DND-41 (cell line): Measurements from ENCODE around the gene CFAP92.
A peak's percentile ranks its signal among the peaks of the same experiment; 100 is the strongest.

Experiments used
- ATAC-seq: fragments of 200-7000 bp; cut with Tn5 transposase; 3 replicates; pipeline ENCODE4 v1.9.1; 2021; ENCODE audit warnings: low read depth; ENCODE audit not compliant: insufficient read depth
- DNase-seq: peaks from one replicate; pipeline ENCODE4 v3.0.0-alpha.2; 2020
- H2AFZ ChIP-seq: 2 replicates; pipeline ENCODE4 v1.6.0; 2012; ENCODE audit warnings: low read depth, low read length
- H3K27ac ChIP-seq: 2 replicates; pipeline ENCODE4 v1.5.1; 2012; ENCODE audit warnings: low read length, inconsistent platforms
- H3K27me3 ChIP-seq: fragments of 200-600 bp; sonication (generic); 2 replicates; pipeline ENCODE4 v1.6.0; 2012; ENCODE audit warnings: low read length, mild to moderate bottlenecking, inconsistent platforms; ENCODE audit not compliant: insufficient read depth, poor library complexity
- H3K36me3 ChIP-seq: 2 replicates; pipeline ENCODE4 v1.5.1; 2012; ENCODE audit warnings: low read length, inconsistent platforms; ENCODE audit not compliant: insufficient read depth
- H3K4me1 ChIP-seq: 2 replicates; pipeline ENCODE4 v1.5.1; 2012; ENCODE audit warnings: mild to moderate bottlenecking, low read length; ENCODE audit not compliant: insufficient read depth
- H3K4me2 ChIP-seq: 2 replicates; pipeline ENCODE4 v1.6.0; 2012; ENCODE audit warnings: mild to moderate bottlenecking, moderate library complexity, low read length, inconsistent platforms; ENCODE audit not compliant: insufficient read depth
- H3K4me3 ChIP-seq, 2 experiments: fragments of 200-600 bp in 1 of 2; shearing (Covaris generic) in 1 of 2; 2 replicates each; pipeline ENCODE4 v1.5.1; 2012 to 2016; ENCODE audit warnings: inconsistent platforms in 2 of 2, low read length in 2 of 2, mild to moderate bottlenecking in 2 of 2, low read depth in 1 of 2, moderate library complexity in 1 of 2
- H3K79me2 ChIP-seq: 2 replicates; pipeline ENCODE4 v1.6.0; 2012; ENCODE audit warnings: low read length, inconsistent platforms; ENCODE audit not compliant: insufficient read depth
- H3K9ac ChIP-seq: 2 replicates; pipeline ENCODE4 v1.6.0; 2012; ENCODE audit warnings: low read depth, mild to moderate bottlenecking, inconsistent platforms, low read length, moderate library complexity
- H3K9me3 ChIP-seq: 2 replicates; pipeline ENCODE4 v1.5.1; 2012; ENCODE audit warnings: low read length, moderate library complexity, mild to moderate bottlenecking, inconsistent platforms; ENCODE audit not compliant: insufficient read depth, severe bottlenecking
- H4K20me1 ChIP-seq: 2 replicates; pipeline ENCODE4 v1.6.0; 2012; ENCODE audit warnings: low read length; ENCODE audit not compliant: insufficient read depth
- CTCF ChIP-seq: IDR thresholded peaks from 2 replicates; pipeline ENCODE4 v1.5.1; 2012; ENCODE audit warnings: borderline replicate concordance, low read length, moderate library complexity, mild to moderate bottlenecking; ENCODE audit not compliant: poor library complexity, severe bottlenecking; ENCODE audit errors: extremely low read depth
- EZH2 ChIP-seq: IDR thresholded peaks from 3 replicates; pipeline ENCODE4 v1.6.1; 2012; ENCODE audit warnings: borderline replicate concordance, low read depth, mild to moderate bottlenecking, moderate library complexity, low read length, inconsistent platforms; ENCODE audit not compliant: severe bottlenecking

The CFAP92 gene

DNA sequence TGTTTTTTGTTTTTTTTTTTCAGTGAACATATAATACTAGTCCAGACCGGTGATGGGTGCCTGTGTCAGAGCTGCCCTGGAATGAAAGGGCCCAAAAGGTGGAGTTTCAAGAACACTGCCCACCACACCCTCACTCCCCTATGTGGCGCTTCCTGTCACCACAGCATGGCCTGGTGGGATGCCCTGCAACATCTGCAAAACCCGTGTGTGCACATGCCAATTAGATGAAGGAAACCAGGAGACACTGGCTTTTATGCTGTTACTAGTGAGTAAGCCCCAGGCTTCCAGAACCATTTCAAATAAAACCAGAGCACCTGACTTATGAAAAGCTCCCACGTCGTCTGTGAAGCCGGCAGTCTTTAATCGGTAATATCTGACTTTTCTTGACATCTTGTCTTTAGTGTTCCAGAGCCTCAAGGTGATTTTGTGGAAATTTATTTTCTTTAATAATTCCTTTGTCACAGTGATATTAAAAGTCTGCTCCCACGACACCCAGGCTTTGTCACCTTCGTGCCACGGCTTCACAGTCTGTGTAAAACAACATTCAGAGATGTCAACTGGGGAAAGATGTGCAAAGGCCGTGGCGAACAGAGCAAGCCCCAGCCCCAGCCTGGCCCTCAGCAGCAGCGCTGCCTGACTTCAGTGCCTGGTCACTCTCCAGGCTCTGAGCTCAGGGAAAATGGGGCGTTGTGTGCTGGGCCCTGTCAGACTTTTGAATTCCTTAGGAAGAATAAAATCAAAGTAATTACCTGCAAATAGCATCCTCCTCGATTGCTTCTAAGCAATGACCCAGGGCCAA is 6.4 kb downstream of the CFAP92 start:
- no peak overlapping the region for H3K27ac ChIP-seq
- TF ChIP-seq CTCF: no peak
- no peak for DNase-seq
- no peaks in the 10 kb centered on the region for H3K4me1 ChIP-seq
- no peaks in the 10 kb centered on the region for H3K27me3 ChIP-seq
- peak; percentile 49; the same call in 2 of the 3 replicates for ATAC-seq
- H3K4me2 ChIP-seq: no peak overlapping the region
- no peak overlapping the region for H2AFZ ChIP-seq
- H3K9me3 ChIP-seq: no peaks in the 10 kb centered on the region
- no peak overlapping the region for H3K4me3 ChIP-seq
- H3K79me2 ChIP-seq: no peaks in the 10 kb centered on the region
- no peaks in the 10 kb centered on the region for H3K36me3 ChIP-seq
- no peaks in the 10 kb centered on the region for H4K20me1 ChIP-seq
- no peak overlapping the region for H3K9ac ChIP-seq

GRCh38 chr3:128984596-128984995 is 9.3 kb downstream of the CFAP92 start:
- DNase-seq: no peak
- H3K27me3 ChIP-seq: no peaks in the 10 kb centered on the region
- H3K9me3 ChIP-seq: no peaks in the 10 kb centered on the region
- no peak overlapping the region for H2AFZ ChIP-seq
- no peaks in the 10 kb centered on the region for H3K79me2 ChIP-seq
- no peak for TF ChIP-seq EZH2
- no peak for TF ChIP-seq CTCF
- H3K4me1 ChIP-seq: no peaks in the 10 kb centered on the region
- H3K4me3 ChIP-seq: no peak overlapping the region
- no peak for ATAC-seq
- H3K4me2 ChIP-seq: no peak overlapping the region
- H4K20me1 ChIP-seq: no peaks in the 10 kb centered on the region
- H3K27ac ChIP-seq: no peak overlapping the region
- no peaks in the 10 kb centered on the region for H3K36me3 ChIP-seq
- H3K9ac ChIP-seq: no peak overlapping the region

- H3K9ac ChIP-seq: no peak overlapping the region
- TF ChIP-seq CTCF (no peak), EZH2 (no peak)
- ATAC-seq: no peak
Observed at GRCh38 chr3:128983293-128984069, 10.4 kb downstream of the CFAP92 start.

More at GRCh38 chr3:128983293-128984069, 10.4 kb downstream of the CFAP92 start:
- no peak for DNase-seq
- Histone ChIP-seq H3K27ac (no peak overlapping the region), H3K79me2 (no peaks in the 10 kb centered on the region), H3K4me2 (no peak overlapping the region), H3K36me3 (no peaks in the 10 kb centered on the region), H3K27me3 (no peaks in the 10 kb centered on the region), H4K20me1 (no peaks in the 10 kb centered on the region), H3K4me1 (no peaks in the 10 kb centered on the region), H2AFZ (no peak overlapping the region), H3K4me3 (no peak overlapping the region), H3K9me3 (no peaks in the 10 kb centered on the region)
